ENCODE data around the gene CROCC2. TPM values are rescaled to one million over a fixed set of nuclear protein-coding genes. Genes with fewer than 3 reads are reported as not detected.

Gene CROCC2
- total RNA-seq, 1 experiment from 2014 or later = not detected

GRCh38 chr2:240926516-240927389 is 20.6 kb downstream of the CROCC2 start:
- Histone ChIP-seq H3K4me2 (ENCODE audit: low read length) (no peak overlapping the region), H3K9me2 (ENCODE audit: insufficient read depth) (no peaks in the 10 kb centered on the region), H3K4me3 (replicated peaks in 1 of 2; ENCODE audit: low read depth in 1 of 2, low read length in 2 of 2) (no peak overlapping the region), H3K79me2 (ENCODE audit: insufficient read depth, low read length) (no peaks in the 10 kb centered on the region), H3K36me3 (ENCODE audit: control insufficient read depth in 1 of 2, insufficient read depth in 2 of 2, low read length in 2 of 2) (no peaks in the 10 kb centered on the region), H3K4me1 (ENCODE audit: control insufficient read depth in 1 of 2, insufficient read depth in 2 of 2, low read length in 2 of 2) (peaks cover 0 to 5% of the 10 kb centered on the region in 2 experiments; a peak in 2 of 4 replicates), H3K9ac (ENCODE audit: low read length) (no peak overlapping the region), H3K27ac (ENCODE audit: low read depth, low read length) (no peak overlapping the region), H2AFZ (ENCODE audit: low read depth, low read length, poor library complexity, severe bottlenecking) (no peak overlapping the region), H4K20me1 (ENCODE audit: insufficient read depth) (no peaks in the 10 kb centered on the region), H3K9me3 (ENCODE audit: control insufficient read depth in 1 of 2, insufficient read depth in 1 of 2, low read depth in 1 of 2, low read length in 2 of 2) (no peaks in the 10 kb centered on the region), H3K27me3 (ENCODE audit: insufficient read depth, low read length) (no peaks in the 10 kb centered on the region)
- intact Hi-C loops (cut with micrococcal nuclease) = no loop called here
- ChIA-PET CTCF (interaction anchor here (2.6 kb wide), 1 partner anchor 12 kb away, joined by 6 read pairs; no protein-coding TSS in a partner anchor), POLR2A (interaction anchor here (0.6 kb wide), 1 partner anchor 181 kb away, joined by 3 read pairs; no protein-coding TSS in a partner anchor), RAD21 (ENCODE audit: low non-redundant PET in 1 of 2, low total read pairs in 2 of 2, uncharacterized antibody in 2 of 2, unreplicated experiment in 2 of 2) (no interaction called here)
- no TSS peak for BruUV-seq (replicated peaks)
- TF ChIP-seq POLR2A (IDR thresholded peaks at IDR 0.05; ENCODE audit: borderline replicate concordance, extremely low read depth, insufficient read depth, insufficient read length) = no peak
- no peak for TF ChIP-seq REST (IDR thresholded peaks at IDR 0.05; ENCODE audit: low read depth)
- TF ChIP-seq ZNF274 (IDR thresholded peaks at IDR 0.05; ENCODE audit: low read depth, low read length) = no peak
- no peak for TF ChIP-seq MAX (IDR thresholded peaks at IDR 0.05)
- TF ChIP-seq RAD21 (IDR thresholded peaks at IDR 0.05; ENCODE audit: low read depth) = no peak
- no peak for TF ChIP-seq CEBPB (IDR thresholded peaks at IDR 0.05; ENCODE audit: low read depth)
- no peak for TF ChIP-seq YY1 (IDR thresholded peaks at IDR 0.05; ENCODE audit: extremely low read depth, insufficient replicate concordance, low read depth, low read length)
- TF ChIP-seq FOSL1 (IDR thresholded peaks at IDR 0.05; ENCODE audit: low read depth) = no peak
- no peak for DNase-seq (ENCODE audit: low read depth, low spot score)
- no peak for ATAC-seq
